ENCODE data around the gene NBPF26.
"Not testable (repeated sequence)": the region's sequence is repeated elsewhere in the genome, so short reads cannot be mapped to it uniquely, and the experiment has no call there.

Gene NBPF26

GRCh38 chr1:120723715-120724402, at the start of gene NBPF26:
NBPF26 (plus strand) TSS chr1:120723945.
- DNase-seq: peak; percentile 59 to 77

- DNase-seq: not testable (repeated sequence)
Observed at GRCh38 chr1:120680106-120680819, 43.5 kb upstream of the NBPF26 start.

- DNase-seq: not testable (repeated sequence)
Observed at GRCh38 chr1:120680938-120681337, 42.8 kb upstream of the NBPF26 start.

- not testable (repeated sequence) for DNase-seq
Observed at GRCh38 chr1:120684397-120684796, 39.3 kb upstream of the NBPF26 start.

GRCh38 chr1:120685622-120686021, 38.1 kb upstream of the NBPF26 start:
- not testable (repeated sequence) for DNase-seq

- DNase-seq: not testable (repeated sequence)
Observed at GRCh38 chr1:120687250-120687649, 36.5 kb upstream of the NBPF26 start.

- not testable (repeated sequence) for DNase-seq
Observed at GRCh38 chr1:120700807-120701562, 22.8 kb upstream of the NBPF26 start.

GRCh38 chr1:120723358-120723714, 409 bp upstream of the NBPF26 start:
- DNase-seq: not testable (repeated sequence)

- DNase-seq: peak in 1 of 2 donors; percentile 11
Observed at GRCh38 chr1:120724507-120724906, 762 bp downstream of the NBPF26 start.

GRCh38 chr1:120728811-120729210, 5.1 kb downstream of the NBPF26 start:
- peak; percentile 15 to 17 for DNase-seq

GRCh38 chr1:120769090-120769489, 45.3 kb downstream of the NBPF26 start:
- DNase-seq: peak in 1 of 2 donors; percentile 1

GRCh38 chr1:120805452-120805851, 81.7 kb downstream of the NBPF26 start:
- DNase-seq: not testable (repeated sequence)

- DNase-seq: peak; percentile 12 to 16
Observed at GRCh38 chr1:120811822-120812221, 88.1 kb downstream of the NBPF26 start.

GRCh38 chr1:120825051-120825450, 101.3 kb downstream of the NBPF26 start:
- not testable (repeated sequence) for DNase-seq

GRCh38 chr1:120826623-120827022, 102.9 kb downstream of the NBPF26 start:
- not testable (repeated sequence) for DNase-seq

- DNase-seq: peak; percentile 60 to 78
Observed at GRCh38 chr1:120844186-120844944, 120.6 kb downstream of the NBPF26 start.

GRCh38 chr1:120844945-120845330, 121.2 kb downstream of the NBPF26 start:
- DNase-seq: not testable (repeated sequence)

GRCh38 chr1:120849400-120850286, 125.9 kb downstream of the NBPF26 start:
- DNase-seq: peak; percentile 11 to 26

- DNase-seq: not testable (repeated sequence)
Observed at GRCh38 chr1:120850287-120850536, 126.5 kb downstream of the NBPF26 start.

GRCh38 chr1:120850537-120851421, 127.0 kb downstream of the NBPF26 start:
- peak; percentile 62 to 79 for DNase-seq

- not testable (repeated sequence) for DNase-seq
Observed at GRCh38 chr1:120858144-120858543, 134.4 kb downstream of the NBPF26 start.
